Liver (tissue), 9 donors: ENCODE data around the gene RASGRP3. TPM values are rescaled to one million over a fixed set of nuclear protein-coding genes. Genes with fewer than 3 reads are reported as not detected.

Source experiments
- DNase-seq: peaks from one replicate; pipeline ENCODE4 v3.0.0-alpha.2; 2017; ENCODE audit warnings: low spot score
- H3K27ac ChIP-seq, 2 donors: one replicate each; pipeline ENCODE4 v1.7.0; 2013; ENCODE audit warnings: inconsistent platforms in 2 of 2, low read length in 2 of 2, control low read depth in 1 of 2, low read depth in 1 of 2, mild to moderate bottlenecking in 1 of 2
- H3K27me3 ChIP-seq, 4 donors: one replicate each; pipeline versions ENCODE4 v1.6.1 to v1.7.0; 2013; ENCODE audit warnings: low read length in 3 of 4, inconsistent platforms in 1 of 4, mild to moderate bottlenecking in 1 of 4, moderate library complexity in 1 of 4; ENCODE audit not compliant: control insufficient read depth in 4 of 4, insufficient read depth in 4 of 4
- H3K36me3 ChIP-seq, 4 donors: one replicate each; pipeline versions ENCODE4 v1.6.1 to v1.7.0; 2013; ENCODE audit warnings: low read length in 3 of 4, mild to moderate bottlenecking in 3 of 4, low read depth in 1 of 4, moderate library complexity in 1 of 4; ENCODE audit not compliant: control insufficient read depth in 4 of 4, insufficient read depth in 3 of 4
- H3K4me1 ChIP-seq, 4 donors: one replicate each; pipeline versions ENCODE4 v1.6.1 to v1.7.0; 2013; ENCODE audit warnings: low read length in 3 of 4, mild to moderate bottlenecking in 3 of 4, moderate library complexity in 1 of 4; ENCODE audit not compliant: control insufficient read depth in 4 of 4, insufficient read depth in 4 of 4
- H3K4me3 ChIP-seq, 3 donors: one replicate each; pipeline versions ENCODE4 v1.6.1 to v1.7.0; 2013; ENCODE audit warnings: low read length in 3 of 3, control low read depth in 1 of 3, low read depth in 1 of 3, mild to moderate bottlenecking in 1 of 3
- H3K9ac ChIP-seq, 2 donors: one replicate each; pipeline ENCODE4 v1.7.0; 2013; ENCODE audit warnings: low read length in 2 of 2, mild to moderate bottlenecking in 2 of 2, moderate library complexity in 2 of 2, control low read depth in 1 of 2, low read depth in 1 of 2
- H3K9me3 ChIP-seq, 4 donors: one replicate each; pipeline versions ENCODE4 v1.6.1 to v1.7.0; 2013; ENCODE audit warnings: low read length in 3 of 4; ENCODE audit not compliant: control insufficient read depth in 4 of 4
- EGR1 ChIP-seq, 2 donors: IDR thresholded peaks; 2 replicates each; pipeline ENCODE4 v1.6.1; 2016 to 2018; ENCODE audit warnings: antibody characterized with exemption in 2 of 2, low read depth in 2 of 2
- FOXA1 ChIP-seq: IDR thresholded peaks from 2 replicates; pipeline ENCODE4 v1.6.1; 2016; ENCODE audit warnings: antibody characterized with exemption
- FOXA2 ChIP-seq: IDR thresholded peaks from 2 replicates; pipeline ENCODE4 v1.6.1; 2016; ENCODE audit warnings: antibody characterized with exemption
- GABPA ChIP-seq, 2 donors: IDR thresholded peaks in 1 of 2; conservative IDR thresholded peaks in 1 of 2; 2 replicates each; pipeline ENCODE4 v1.6.1; 2016; ENCODE audit warnings: antibody characterized with exemption in 2 of 2, mild to moderate bottlenecking in 1 of 2, moderate library complexity in 1 of 2
- HNF4A ChIP-seq, 2 donors: conservative IDR thresholded peaks; 2 replicates each; pipeline ENCODE4 v1.6.1; 2016; ENCODE audit warnings: antibody characterized with exemption in 2 of 2, mild to moderate bottlenecking in 2 of 2
- HNF4G ChIP-seq: IDR thresholded peaks from 2 replicates; pipeline ENCODE4 v1.6.1; 2016; ENCODE audit warnings: antibody characterized with exemption
- JUND ChIP-seq, 2 donors: IDR thresholded peaks; 2 replicates each; pipeline ENCODE4 v1.6.1; 2016; ENCODE audit warnings: antibody characterized with exemption in 2 of 2
- MAX ChIP-seq: IDR thresholded peaks from 2 replicates; pipeline ENCODE4 v1.6.1; 2016; ENCODE audit warnings: antibody characterized with exemption
- NR2F2 ChIP-seq: IDR thresholded peaks from 2 replicates; pipeline ENCODE4 v1.6.1; 2016; ENCODE audit warnings: antibody characterized with exemption
- RAD21 ChIP-seq, 2 donors: IDR thresholded peaks; 2 replicates each; pipeline ENCODE4 v1.6.1; 2016; ENCODE audit warnings: antibody characterized with exemption in 2 of 2, mild to moderate bottlenecking in 2 of 2
- REST ChIP-seq: IDR thresholded peaks from 2 replicates; pipeline ENCODE4 v1.6.1; 2016; ENCODE audit warnings: antibody characterized with exemption, mild to moderate bottlenecking
- RXRA ChIP-seq, 2 donors: IDR thresholded peaks; 2 replicates each; pipeline ENCODE4 v1.6.1; 2017 to 2018; ENCODE audit warnings: antibody characterized with exemption in 2 of 2, mild to moderate bottlenecking in 1 of 2
- SP1 ChIP-seq: IDR thresholded peaks from 2 replicates; pipeline ENCODE4 v1.6.1; 2018; ENCODE audit warnings: antibody characterized with exemption, mild to moderate bottlenecking
- TAF1 ChIP-seq: conservative IDR thresholded peaks from 2 replicates; pipeline ENCODE4 v1.6.1; 2016; ENCODE audit warnings: antibody characterized with exemption, mild to moderate bottlenecking
- YY1 ChIP-seq: IDR thresholded peaks from 2 replicates; pipeline ENCODE4 v1.6.1; 2016; ENCODE audit warnings: antibody characterized with exemption, mild to moderate bottlenecking
- ZBTB33 ChIP-seq: IDR thresholded peaks from 2 replicates; pipeline ENCODE4 v1.6.1; 2016; ENCODE audit warnings: antibody characterized with exemption
- WGBS: extraction: QIAGEN DNeasy Blood & Tissue Kit; methylation state at CpG from one replicate; pipeline ENCODE4 v1.1.7; 2013; 5-methylcytosine and 5-hydroxymethylcytosine counted together
- polyA plus RNA-seq, 2 donors: library from polyadenylated mRNA; stranded (reverse) in 1 of 2; unstranded in 1 of 2; fragments of 200-250 nt in 1 of 2; fragments of >200 nt in 1 of 2; fragmentation: Nextera tagmentation in 1 of 2; extraction: Ambion mirVana in 1 of 2; gene quantifications; one replicate each; pipeline versions ENCODE4 v1.2.1 to v1.2.3, GENCODE V29; 2013 to 2015
- total RNA-seq, 2 donors: library from RNA; depleted of rRNA; stranded (reverse); fragments of >200 nt; gene quantifications; one replicate each; pipeline ENCODE4 v1.2.3, GENCODE V29; 2014
- donor health status: healthy.
- donor health status: healthy.
- donor health status: healthy.
- donor health status: healthy.
- donor health status: healthy.

The RASGRP3 gene
- total and polyA plus RNA-seq, 4 donors = 1.8 to 9.9 (median 7.0) TPM

- Histone ChIP-seq H3K27me3 (no peaks in the 10 kb centered on the region), H3K27ac (no peak overlapping the region), H3K9ac (no peak overlapping the region), H3K4me3 (no peak overlapping the region), H3K9me3 (no peaks in the 10 kb centered on the region), H3K4me1 (no peaks in the 10 kb centered on the region), H3K36me3 (no peaks in the 10 kb centered on the region)
- WGBS = 67% methylated on average over 4 of the region's 4 CpGs
- TF ChIP-seq RXRA (IDR thresholded peaks at IDR 0.05) = no peak
- no peak for TF ChIP-seq RAD21 (IDR thresholded peaks at IDR 0.05)
- TF ChIP-seq SP1 = no peak
- TF ChIP-seq HNF4A (conservative IDR thresholded peaks at IDR 0.05) = no peak
- no peak for TF ChIP-seq FOXA2
- TF ChIP-seq TAF1 = no peak
- TF ChIP-seq HNF4G = no peak
- TF ChIP-seq ZBTB33 = no peak
- no peak for TF ChIP-seq GABPA (IDR thresholded peaks at IDR 0.05 in 1 of 2, conservative IDR thresholded peaks at IDR 0.05 in 1 of 2)
- no peak for TF ChIP-seq YY1
- DNase-seq = no peak
Observed at GRCh38 chr2:33607251-33607721, 130.8 kb downstream of the RASGRP3 start.

GRCh38 chr2:33607905-33608304, 131.5 kb downstream of the RASGRP3 start:
- H3K9ac ChIP-seq = no peak overlapping the region
- no peak for TF ChIP-seq RAD21 (IDR thresholded peaks at IDR 0.05)
- no peak overlapping the region for H3K4me3 ChIP-seq
- H3K9me3 ChIP-seq = no peaks in the 10 kb centered on the region
- no peaks in the 10 kb centered on the region for H3K4me1 ChIP-seq
- no peaks in the 10 kb centered on the region for H3K27me3 ChIP-seq
- no peak for DNase-seq
- WGBS = 80% methylated on average over 2 of the region's 2 CpGs
- H3K27ac ChIP-seq = no peak overlapping the region
- H3K36me3 ChIP-seq = no peaks in the 10 kb centered on the region

GRCh38 chr2:33614190-33614589, 137.7 kb downstream of the RASGRP3 start:
- no peaks in the 10 kb centered on the region for H3K4me1 ChIP-seq
- no peak for DNase-seq
- H3K36me3 ChIP-seq = no peaks in the 10 kb centered on the region
- no peak overlapping the region for H3K4me3 ChIP-seq
- H3K9me3 ChIP-seq = peaks cover 0 to 3% (median 2%) of the 10 kb centered on the region in 4 donors
- TF ChIP-seq MAX = no peak
- TF ChIP-seq HNF4G = no peak
- no peak for TF ChIP-seq EGR1 (IDR thresholded peaks at IDR 0.05; ENCODE audit: low read depth in 2 of 2)
- TF ChIP-seq NR2F2 = no peak
- no peak for TF ChIP-seq REST
- TF ChIP-seq RAD21 (IDR thresholded peaks at IDR 0.05) = no peak
- TF ChIP-seq JUND (IDR thresholded peaks at IDR 0.05) = no peak
- TF ChIP-seq FOXA2 = no peak
- no peak for TF ChIP-seq FOXA1
- H3K27me3 ChIP-seq = no peaks in the 10 kb centered on the region
- H3K9ac ChIP-seq = no peak overlapping the region
- H3K27ac ChIP-seq = no peak overlapping the region
